SK-N-SH treated with all-trans-retinoic acid at 6 μM for 48 hours (cell line): ENCODE measurements around the gene LBX1.

Experiments
- ARNTL ChIP-seq: fragments of 450-650 bp; formaldehyde crosslinking; IDR thresholded peaks from 2 replicates; pipeline ENCODE4 v1.5.0; 2020; ENCODE audit warnings: low read depth, mild to moderate bottlenecking, moderate library complexity, borderline replicate concordance
- OSR1 ChIP-seq: fragments of 250-450 bp; sonication (Bioruptor Pico); IDR thresholded peaks from 2 replicates; pipeline ENCODE4 v1.8.0; 2022; ENCODE audit warnings: moderate library complexity, mild to moderate bottlenecking, inconsistent platforms
- PATZ1 ChIP-seq: fragments of 250-450 bp; sonication (Bioruptor Pico); IDR thresholded peaks from 2 replicates; pipeline ENCODE4 v1.8.0; 2020; ENCODE audit warnings: mild to moderate bottlenecking, moderate library complexity, borderline replicate concordance
- RARB ChIP-seq: fragments of 250-450 bp; sonication (Bioruptor Pico); IDR thresholded peaks from 2 replicates; pipeline ENCODE4 v1.8.0; 2021; ENCODE audit warnings: mild to moderate bottlenecking, moderate library complexity
- ZFP3 ChIP-seq: fragments of 250-450 bp; sonication (Bioruptor Pico); IDR thresholded peaks from 2 replicates; pipeline ENCODE4 v1.5.0; 2020; ENCODE audit warnings: mild to moderate bottlenecking, moderate library complexity
- ZFP30 ChIP-seq: fragments of 450-650 bp; formaldehyde crosslinking; IDR thresholded peaks from 2 replicates; pipeline ENCODE4 v1.5.0; 2022; ENCODE audit warnings: mild to moderate bottlenecking, moderate library complexity

GRCh38 chr10:101229266-101230182 is at the start of gene LBX1:
- TF ChIP-seq ZFP30 (CRISPR knock-in tag) (no peak), PATZ1 (no peak), ARNTL (CRISPR knock-in tag) (no peak), ZFP3 (CRISPR knock-in tag) (no peak), RARB (CRISPR knock-in tag) (no peak), OSR1 (CRISPR knock-in tag) (no peak)
